HG03575 (cell line): ENCODE data around the gene RPL36AL.
"Not testable (repeated sequence)": the region's sequence is repeated elsewhere in the genome, so short reads cannot be mapped to it uniquely, and the experiment has no call there.

Experiments used
- ATAC-seq: cut with Tn5 transposase; IDR thresholded peaks from one replicate; pipeline ENCODE4 v1.9.1; 2021; ENCODE audit not compliant: unreplicated experiment, insufficient number of reproducible peaks, low FRiP score; ENCODE audit errors: extremely low read depth

Gene RPL36AL

DNA sequence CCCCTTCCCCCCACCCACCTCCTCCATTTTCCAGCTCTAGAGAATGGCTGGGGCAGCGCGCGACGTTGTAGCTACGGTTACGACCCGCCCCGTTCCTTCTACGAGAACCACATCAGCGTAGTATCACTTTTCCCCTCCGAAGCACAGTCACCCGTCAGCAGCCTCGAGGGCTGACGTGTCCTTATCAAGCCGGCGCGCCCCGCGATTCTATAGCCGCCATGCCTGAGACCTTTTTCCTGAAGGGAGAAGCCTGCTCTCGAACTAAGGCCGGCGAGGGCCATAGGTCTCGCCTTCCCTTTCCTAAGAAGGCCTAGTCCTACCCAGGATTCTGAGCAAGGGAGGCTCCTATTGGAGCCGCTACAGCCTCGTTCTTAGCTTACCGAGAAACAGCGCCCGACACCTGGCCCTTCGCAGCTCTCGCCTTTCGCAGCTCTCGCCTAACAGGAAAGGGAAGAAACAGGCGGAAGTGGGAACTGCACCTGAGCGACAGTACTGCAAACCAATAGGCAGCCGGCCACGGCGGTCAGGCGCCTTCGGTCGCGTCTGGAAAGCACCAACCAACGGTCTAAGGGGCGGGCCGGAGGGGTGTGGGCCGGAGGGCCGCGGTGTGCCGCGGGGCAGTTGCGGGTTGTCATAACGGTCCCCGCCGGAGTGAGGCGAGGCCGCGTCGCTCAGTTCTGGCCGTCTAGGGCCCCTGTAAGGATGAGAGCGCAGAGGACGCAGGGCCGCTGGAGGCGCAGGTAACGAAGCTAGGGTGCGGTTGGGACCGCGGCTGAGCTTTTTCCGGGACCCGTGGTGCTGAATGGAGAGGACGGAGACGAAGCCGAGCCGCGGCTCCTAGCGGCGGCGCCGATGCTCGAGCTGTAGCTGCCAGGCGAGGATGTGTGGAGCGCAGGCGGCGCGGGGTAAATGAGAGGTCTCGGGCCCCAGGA, at the start of gene RPL36AL, which contains the start of gene MGAT2:
RPL36AL (minus strand) TSS at position 445 of the 932 bp plus-strand sequence. CDS start 1,522 bp downstream, outside the sequence.
MGAT2 (plus strand) TSS at position 618 of the 932 bp plus-strand sequence. CDS start 470 bp downstream, outside the sequence.
- ATAC-seq, result peak; percentile 73

DNA sequence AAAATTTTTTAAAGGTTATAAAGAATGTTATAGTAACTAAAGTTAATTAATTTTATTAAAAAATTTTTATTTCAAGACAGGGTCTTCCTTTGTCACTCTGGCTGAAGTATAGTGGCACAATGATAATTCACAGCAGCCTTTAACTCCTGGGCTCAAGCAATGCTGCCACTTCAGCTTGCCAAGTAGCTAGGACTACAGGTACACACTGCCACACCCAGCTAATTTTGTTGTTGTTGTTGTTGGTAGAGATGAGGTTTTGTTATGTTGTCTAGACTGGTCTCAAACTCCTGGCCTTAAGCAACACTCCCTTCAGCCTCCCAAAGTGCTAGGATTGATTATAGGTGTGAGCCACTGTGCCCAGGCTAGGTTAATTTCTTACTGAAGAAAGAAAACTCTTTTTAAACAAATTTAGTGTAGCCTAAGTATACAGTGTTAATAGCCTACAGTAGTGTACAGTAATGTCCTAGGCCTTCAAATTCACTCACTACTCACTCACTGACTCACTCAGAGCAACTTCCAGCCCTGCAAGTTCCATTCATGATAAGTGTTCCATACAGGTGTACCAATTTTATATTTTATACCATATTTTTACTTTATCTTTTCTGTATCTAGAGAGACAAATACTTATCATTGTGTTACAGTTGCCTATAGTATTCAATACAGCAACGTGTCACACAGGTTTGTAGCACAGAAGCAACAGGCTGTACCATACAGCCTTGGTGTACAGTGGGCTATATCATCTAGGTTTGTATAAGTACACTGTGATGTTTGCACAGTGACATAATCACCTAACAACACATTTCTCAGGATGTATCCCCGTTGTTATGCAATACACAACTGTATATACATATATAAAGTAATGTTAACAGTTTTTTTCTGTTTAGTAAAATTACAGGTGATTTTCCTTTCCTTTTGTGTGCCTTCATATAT, 39.4 kb upstream of the RPL36AL start:
- ATAC-seq, result no peak

- not testable (repeated sequence) for ATAC-seq
Measured at GRCh38 chr14:49657500-49657899, 37.1 kb upstream of the RPL36AL start.

GRCh38 chr14:49654511-49654910, 34.1 kb upstream of the RPL36AL start:
- no peak for ATAC-seq

DNA sequence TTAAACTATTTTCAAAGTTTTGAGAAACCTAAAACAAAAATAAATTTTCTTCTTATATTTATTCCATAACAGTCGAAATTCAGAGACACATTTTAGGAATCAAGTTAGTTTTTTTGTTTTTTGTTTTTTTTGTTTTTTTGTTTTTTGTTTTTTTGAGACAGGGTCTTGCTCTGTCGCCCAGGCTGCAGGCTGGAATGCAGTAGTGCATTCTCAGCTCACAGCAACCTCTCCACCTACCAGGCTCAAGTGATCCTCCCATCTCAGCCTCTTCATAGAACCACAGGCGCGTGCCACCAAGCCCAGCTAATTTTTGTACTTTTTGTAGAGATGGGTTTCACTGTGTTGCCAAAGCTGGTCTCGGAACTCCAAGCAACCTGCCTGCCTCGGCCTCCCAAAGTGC, 33.1 kb upstream of the RPL36AL start:
- ATAC-seq, result no peak

DNA sequence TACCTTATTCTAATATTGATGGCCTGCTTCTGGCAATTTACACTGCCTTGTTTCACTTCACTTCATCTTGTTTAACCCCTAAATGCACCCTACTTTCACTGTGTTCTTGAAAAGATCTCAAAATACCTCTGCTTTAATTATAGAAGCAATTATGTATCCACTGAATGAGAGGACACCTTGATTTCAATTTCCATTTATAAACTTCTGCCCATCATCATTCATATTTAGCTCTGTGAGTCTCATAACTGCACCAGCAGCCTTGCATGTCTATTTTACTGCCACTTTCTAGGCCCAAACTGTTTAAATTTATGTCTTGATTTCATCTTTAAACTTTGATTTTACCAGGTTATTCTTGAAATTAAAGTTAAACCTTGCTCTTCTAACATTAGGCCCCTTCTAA, 21.7 kb upstream of the RPL36AL start:
- no peak for ATAC-seq

DNA sequence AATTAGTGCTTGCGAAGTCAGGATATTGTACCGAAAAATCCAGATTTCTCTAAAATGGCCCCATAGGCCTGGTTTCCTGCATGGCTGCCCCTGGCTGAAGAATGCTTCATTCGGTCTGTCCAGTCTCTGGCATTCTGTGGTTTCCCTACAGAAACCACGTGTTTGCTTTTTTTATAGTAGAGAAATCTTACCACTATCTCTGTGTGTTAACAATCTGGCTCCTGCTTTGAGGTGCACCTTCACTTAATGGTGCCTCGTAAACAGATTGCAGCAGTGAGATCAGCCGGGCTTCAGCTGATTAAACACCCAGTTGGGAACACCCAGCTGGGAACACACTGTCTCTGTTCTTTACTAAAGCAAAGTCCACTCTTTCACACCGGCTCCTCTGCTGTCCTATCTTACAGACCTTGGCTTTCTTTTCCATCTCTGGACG, 21.3 kb upstream of the RPL36AL start:
- ATAC-seq, result no peak

- ATAC-seq, result no peak
Measured at GRCh38 chr14:49640540-49641417, 20.4 kb upstream of the RPL36AL start.

- no peak for ATAC-seq
Measured at GRCh38 chr14:49637534-49638078, 17.2 kb upstream of the RPL36AL start.

- ATAC-seq, result no peak
Measured at GRCh38 chr14:49636866-49637265, 16.4 kb upstream of the RPL36AL start.

- peak; percentile 1 for ATAC-seq
Measured at GRCh38 chr14:49634547-49635334, 14.3 kb upstream of the RPL36AL start, which contains the start of gene DNAAF2. TSS of gene DNAAF2 (minus strand) at chr14:49635244. CDS start at chr14:49635149, 95 bp downstream.

GRCh38 chr14:49633640-49634546, 13.5 kb upstream of the RPL36AL start:
- peak; percentile 51 for ATAC-seq

DNA sequence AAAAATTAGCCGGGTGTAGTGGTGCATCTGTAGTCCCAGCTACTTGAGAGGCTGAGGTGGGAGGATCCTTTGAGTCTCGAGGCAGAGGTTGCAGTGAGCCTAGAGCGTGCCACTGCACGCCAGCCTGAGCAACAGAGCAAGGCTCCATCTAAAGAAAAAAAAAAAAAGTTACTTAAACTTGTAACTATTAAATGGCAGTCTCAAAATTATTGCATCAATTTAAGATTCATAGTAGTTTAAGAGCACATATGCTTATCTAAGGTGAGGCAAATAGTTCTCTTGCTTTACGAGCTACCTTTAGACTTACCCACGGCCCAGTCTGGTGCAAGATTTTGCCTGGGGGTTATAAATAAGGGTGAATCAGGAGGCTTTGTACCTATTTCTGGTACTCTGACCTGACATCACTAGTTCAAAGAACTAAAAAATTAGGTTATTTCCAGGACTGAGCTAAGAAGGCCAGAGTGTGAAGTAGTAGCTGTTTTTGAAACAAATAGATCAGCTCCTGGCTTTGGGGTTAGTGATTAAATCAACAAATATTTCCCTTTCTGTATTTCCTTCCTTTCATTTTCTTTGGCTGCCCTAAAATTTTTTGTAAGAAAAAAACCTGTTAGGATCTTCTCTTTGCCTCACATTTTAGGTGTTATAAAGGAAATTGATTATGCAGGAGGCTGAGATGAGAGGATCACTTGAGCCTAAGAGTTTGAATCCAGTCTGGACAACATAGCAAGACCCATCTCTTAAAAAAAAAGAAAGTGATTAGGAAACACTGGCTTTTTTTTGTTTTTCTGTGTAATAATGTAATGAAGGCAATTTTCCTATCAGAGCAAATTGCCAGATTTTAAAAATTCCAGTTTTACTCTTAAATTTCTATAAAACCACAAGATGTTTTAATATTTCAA, 3.8 kb upstream of the RPL36AL start:
- ATAC-seq, result no peak

DNA sequence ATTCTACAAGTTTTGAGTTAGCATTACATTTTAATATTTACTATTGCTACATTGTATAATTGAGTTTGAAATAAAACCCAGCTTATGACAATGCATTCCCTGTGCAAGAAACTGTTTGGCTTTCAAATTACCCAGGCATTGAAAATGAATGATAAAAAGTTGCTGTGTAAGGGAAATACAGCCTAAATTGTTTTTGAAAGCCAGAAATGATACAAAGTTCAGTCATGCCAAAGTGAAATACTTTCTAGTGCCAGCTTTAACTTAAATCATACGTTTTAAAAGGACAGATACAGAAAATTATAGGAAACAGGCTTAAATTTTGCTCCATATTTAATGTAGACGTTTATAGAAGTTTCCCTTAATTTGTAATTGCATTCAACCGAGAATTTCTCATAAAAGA, 3.0 kb upstream of the RPL36AL start:
- no peak for ATAC-seq

GRCh38 chr14:49622022-49622607, 1.7 kb upstream of the RPL36AL start:
- ATAC-seq, result no peak
